GM19395 (cell line): Measurements from ENCODE around the gene MED12L.

ENCODE experiments used
- ATAC-seq: cut with Tn5 transposase; IDR thresholded peaks from one replicate; pipeline ENCODE4 v1.9.1; 2021; ENCODE audit warnings: mild to moderate bottlenecking, moderate library complexity; ENCODE audit not compliant: unreplicated experiment

The MED12L gene

GRCh38 chr3:151171145-151171757, 85.8 kb downstream of the MED12L start:
- peak; percentile 66 for ATAC-seq

DNA sequence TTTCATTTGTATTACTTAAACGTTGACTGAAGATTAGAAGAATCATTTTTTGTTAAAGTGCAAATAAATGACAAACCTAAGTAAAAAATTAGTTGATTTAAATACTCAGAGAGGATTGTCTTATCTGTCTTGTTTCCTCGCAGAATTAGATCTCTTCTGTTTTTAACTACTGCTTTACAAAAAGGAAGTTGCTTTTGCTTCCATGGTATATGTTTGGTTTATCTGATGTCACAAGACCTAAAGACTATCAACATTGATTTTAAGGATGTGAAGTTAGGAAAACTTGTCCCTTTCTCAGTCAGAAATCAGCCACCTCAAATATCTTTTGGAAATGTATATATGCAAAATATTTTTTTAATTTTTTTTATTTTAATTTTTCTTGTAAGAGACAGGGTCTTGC, 88.9 kb downstream of the MED12L start:
- no peak for ATAC-seq

GRCh38 chr3:151175952-151176351, 90.5 kb downstream of the MED12L start:
- no peak for ATAC-seq

- ATAC-seq = no peak
Measured at GRCh38 chr3:151178208-151178845, 92.9 kb downstream of the MED12L start.

DNA sequence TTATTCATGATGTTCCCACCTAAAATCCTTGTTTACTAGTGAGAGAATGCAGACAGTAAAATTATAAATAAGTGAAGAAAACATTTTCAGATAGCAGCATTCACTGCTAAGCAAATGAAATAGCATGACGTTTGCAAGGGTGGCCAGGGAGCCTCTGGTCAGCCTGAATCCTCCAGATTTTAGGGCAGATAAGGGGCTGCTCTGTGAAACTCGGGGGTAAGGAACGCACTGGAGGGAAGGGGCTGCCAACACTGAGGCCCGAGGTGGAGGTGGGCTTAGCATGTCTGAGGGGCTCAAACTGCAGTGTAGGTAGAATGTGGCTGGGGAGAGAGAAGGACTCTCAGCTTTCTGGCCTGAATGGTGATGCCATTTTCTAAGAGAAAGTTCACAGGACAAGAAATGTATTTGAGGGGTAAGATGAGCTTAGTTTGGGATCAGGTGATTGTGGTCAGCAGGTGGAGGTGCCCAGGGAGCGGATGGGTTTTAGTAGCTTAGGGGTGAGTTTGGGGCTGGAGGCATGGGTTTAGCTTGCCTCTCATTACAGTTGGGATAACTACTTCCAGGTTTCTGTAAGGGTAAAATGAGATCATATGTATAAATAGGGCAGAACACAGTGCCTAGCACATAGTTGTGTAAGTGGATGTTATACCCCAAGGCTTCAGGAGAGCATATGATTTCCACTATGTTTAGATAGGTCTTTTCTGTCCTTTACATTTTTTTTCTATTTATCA, 97.0 kb downstream of the MED12L start:
- ATAC-seq = no peak

DNA sequence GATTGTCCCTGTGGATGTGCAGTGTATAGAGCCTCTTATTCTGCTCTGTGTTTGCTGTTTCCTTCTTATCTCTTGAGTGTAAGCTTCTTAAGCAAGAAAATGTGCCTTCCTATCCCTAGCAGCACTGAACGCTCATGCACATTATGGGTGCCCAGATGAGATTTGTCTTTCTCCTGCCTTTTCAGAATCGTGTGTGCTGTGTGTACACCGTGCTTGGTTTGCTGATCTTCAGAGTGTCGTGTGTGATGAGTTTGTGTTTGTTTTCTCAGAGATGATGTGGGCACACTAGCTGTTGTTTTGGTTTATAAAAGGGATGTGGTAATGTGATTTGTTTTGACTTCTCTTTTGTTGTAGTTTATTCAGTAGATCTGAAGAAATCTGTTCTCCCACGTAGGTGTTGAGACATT, 97.8 kb downstream of the MED12L start:
- no peak for ATAC-seq

DNA sequence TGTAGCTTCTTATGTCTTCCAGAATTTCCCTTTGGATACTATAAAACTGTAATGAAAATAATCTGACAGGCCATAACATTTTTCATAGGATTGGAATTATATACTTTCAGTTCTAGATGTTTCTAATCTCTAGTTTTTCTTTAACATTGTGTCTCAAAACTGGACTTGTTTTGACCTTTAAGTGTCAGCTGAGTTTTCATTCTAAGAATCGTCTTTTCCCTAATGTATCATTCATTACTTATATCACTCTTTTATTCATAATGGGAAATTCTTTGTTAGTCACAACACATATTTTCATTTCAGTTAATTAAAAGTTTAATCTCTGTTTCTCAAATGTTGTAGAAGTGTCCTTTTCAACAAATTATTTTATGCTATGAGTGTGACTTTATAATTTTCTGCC, 105.6 kb downstream of the MED12L start:
- no peak for ATAC-seq

DNA sequence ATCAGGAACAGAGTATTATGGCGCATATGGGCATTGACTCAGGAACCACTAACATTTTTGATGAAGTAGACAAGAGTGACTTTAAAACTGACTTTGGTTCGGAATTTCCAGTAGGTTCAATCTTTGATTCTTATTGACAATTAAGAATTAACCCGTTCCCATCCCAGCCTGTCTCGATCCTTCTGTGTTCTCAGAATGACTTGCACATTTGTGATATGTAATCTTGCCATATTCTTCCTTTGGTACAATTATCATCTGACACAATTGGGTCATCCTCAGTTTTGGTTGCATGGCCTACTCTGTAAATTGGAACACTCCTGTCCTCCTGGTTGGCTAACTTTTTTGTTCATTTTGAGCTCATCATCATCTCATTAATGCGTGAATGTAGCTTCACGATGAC, 107.1 kb downstream of the MED12L start:
- ATAC-seq = no peak

DNA sequence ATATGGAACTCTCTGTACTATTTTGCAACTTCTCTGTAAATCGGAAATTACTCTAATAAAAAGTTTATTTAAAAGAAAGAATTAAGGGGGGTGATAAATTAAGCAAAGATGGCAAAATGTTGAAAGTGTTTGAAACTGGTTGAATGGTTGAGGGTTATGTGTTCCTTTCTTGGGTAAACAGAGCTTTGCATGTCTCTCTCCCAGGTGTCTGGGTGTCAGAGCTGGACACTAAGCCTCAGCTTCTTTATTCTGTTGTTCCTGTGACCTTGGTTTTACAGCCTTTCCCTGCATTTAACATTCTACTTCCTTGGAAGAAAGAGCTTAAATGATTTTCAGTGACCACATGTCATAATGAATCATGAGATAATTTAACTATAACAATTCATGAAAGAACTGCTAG, 110.4 kb downstream of the MED12L start:
- ATAC-seq = no peak

- no peak for ATAC-seq
Measured at GRCh38 chr3:151196434-151196833, 111.0 kb downstream of the MED12L start.

- ATAC-seq = no peak
Measured at GRCh38 chr3:151197228-151197627, 111.8 kb downstream of the MED12L start.

DNA sequence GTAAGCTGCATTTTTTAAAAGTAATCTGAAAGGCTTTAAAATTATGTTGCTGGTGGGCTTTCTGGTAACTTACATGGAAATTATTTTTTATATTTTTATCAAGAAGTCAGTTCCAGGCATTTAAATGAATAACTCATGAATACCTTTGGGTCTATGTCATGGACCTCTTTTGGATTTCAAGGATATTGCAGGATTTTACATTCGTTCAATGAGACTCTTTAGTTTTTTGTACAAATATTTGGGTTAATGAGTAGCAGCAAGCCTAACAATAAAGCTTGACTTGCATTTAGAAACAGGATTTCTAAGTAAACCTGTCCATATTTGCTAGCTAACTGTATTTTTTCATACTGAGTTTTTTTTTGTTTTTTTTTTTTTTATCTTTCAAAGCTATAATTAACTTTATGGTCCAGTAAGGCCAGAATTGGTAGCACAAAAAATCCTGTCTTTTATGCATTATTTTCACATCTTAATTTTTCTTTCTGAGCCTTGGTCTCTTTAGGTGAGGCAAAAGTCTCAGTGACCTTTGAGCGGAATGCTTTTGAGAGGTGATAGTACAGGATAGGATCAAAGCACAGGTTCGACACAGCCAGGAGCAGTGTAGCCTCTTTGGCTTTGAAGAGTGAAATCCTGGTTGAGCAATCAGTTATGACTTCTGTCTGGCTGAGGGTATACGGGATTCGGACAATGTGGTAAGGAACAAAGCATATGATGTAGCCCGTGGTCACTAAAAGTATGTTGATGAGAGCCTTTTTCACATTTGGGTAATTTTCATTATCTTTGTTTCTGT, 112.7 kb downstream of the MED12L start:
- ATAC-seq = no peak

- no peak for ATAC-seq
Measured at GRCh38 chr3:151198849-151199248, 113.4 kb downstream of the MED12L start.

DNA sequence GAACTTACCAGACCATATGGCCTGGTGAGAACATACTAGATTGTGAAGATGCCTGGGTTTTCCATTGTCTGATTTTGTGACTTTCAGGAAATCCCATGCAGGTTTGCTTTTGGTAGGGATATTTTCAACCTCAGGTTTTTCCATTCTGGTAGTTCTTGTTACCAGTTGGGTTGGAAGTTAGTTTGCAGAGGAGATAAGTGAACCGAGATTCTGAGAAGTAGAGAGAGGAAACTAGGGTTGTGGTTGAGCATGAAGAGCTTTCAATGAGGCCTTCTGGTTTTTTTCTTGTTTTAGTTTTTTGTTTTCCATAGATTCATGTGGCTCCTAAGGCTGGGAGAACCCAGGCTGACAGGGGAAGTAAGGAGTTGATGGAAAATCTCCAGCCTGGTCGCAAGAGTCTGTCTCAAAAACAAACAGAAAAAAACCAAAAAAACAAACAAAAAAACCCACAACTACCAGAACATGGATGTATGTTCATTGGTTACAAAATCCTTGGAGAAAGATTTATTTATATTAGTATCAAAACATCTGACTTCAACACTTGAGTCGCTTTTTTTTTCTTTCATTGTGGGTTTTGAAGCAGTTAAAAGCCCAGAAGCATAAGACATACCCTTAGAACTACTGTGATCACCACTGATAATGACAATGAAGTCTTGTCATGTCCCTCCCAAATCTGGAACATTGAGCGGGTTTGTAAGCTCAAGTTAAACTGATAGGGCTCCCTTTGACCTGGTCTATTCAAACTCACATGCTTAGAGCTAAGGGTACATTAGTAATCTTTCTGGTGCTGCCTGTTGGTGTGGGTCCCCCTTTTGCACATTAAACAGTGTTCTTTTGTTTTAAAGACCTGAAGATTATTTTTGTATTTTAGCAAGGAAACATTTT, 114.3 kb downstream of the MED12L start:
- no peak for ATAC-seq

- ATAC-seq = no peak
Measured at GRCh38 chr3:151200586-151200985, 115.1 kb downstream of the MED12L start.

DNA sequence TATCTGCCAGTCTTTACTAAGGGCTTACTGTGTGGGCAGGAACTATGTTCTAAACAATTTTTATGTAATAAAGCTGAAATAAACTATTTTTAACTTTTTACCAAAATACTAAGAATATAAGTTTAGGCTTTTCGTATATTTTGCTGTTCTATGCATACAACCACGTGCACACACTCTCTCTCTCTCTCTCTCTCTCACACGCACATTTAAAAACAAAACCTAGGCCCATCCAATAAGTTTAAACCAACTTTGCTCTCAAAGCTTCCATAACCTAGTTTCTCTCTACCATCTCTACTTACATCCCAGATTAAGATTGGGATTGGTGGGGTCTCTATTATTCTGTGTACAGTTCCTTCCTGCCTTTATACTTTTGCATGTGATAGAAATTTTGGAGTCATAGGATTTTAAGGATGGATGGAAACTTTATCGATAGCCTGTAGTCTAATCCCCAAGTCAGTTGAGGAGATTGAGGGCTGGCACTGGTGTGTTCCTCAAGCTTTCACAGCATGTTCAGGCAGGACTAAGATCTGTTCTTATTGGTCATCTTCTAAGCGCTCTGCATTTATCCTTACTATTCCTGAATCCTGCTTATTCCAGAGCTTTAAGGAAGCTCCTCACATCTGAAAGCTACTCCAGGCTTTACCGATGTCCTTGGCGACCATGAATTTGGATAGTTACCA, 115.7 kb downstream of the MED12L start:
- no peak for ATAC-seq

DNA sequence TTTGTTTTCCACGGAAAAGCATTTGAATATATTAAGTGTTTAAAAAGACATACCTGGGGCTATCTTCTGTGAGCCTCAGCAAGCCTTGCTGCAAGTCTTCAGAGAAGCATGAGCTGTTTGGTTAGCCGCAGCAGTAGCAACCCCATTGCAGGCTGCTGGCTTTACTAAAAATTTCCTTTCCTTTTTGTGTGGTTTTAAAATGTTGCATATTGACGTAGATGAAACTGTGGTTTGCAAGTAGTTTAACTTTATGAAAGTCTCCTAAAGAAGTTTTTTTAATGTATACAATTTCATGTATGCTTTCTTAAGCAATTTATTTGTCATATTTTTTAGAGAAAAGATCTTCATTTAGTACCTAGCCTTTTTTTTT, 117.6 kb downstream of the MED12L start, which contains the start of gene GPR171:
TSS of gene GPR171 (minus strand) at position 166 of the 370 bp plus-strand sequence. CDS start 3,830 bp downstream, outside the sequence.
- peak; percentile 89 for ATAC-seq

DNA sequence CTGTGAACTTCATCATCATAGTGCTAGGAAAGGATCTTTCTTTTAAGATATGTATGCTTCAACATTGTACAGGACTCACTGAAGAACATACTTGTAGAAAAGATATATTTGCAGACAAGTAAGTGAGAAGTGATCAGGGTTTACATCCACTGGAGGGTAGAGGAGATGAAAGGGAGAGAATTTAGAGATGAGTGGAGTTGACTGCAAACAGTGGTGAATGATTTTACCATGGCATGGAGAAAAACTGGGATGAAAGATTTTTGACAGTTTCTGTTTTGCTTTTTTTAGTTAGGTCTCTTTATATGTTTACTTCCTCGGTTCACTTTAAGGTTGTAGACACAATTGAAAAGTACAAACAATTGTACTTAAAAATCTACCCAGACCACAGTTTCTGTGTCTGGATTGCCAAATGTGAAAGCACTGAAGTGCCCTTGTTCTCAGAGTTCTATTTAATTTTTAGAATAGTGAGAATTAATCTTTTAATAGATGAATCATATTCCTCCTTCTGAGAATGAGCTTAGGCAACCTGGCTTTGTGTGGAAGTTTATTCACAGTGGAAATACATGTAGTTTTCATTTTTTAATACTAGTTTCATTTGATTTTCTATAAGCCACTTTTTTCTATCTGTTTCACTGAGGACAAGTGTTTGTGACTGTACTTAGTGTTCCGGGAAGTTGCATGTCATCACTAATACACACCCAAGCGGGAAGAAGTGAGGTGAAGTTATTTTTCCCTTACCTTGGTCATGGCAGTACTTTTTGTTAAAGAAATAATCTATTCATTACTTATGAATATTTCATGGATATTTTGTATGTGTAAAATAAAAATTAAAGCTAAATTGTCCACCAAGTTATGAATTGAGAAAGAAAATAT, 119.3 kb downstream of the MED12L start:
- ATAC-seq = no peak

DNA sequence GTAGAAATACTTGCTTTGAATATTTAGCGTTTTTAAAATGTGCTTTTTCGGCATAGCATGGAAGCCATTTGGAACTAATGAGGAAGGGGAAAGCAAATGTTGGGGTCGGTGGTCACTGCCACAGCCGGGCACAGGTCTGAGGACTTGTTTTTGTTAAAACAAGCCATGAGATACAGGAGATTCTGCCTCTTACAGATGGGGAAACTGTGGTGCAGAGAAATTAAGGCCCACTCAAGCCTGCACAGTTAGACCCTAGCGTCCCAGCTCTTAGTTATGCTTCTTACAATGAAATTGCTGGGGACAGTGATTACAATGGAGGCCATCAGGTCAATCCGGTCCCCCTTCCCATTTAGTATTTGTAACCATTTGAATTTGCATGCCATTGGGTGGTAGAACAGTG, 120.0 kb downstream of the MED12L start:
- ATAC-seq = no peak
